NCI-H748 treated with DMSO at 0.1 percent for 48 hours (cell line): ENCODE results near the gene CLEC2D.
"Not testable (repeated sequence)": the region's sequence is repeated elsewhere in the genome, so short reads cannot be mapped to it uniquely, and the experiment has no call there.

Experiments
- DNase-seq: peaks from one replicate; lab custom pipeline; 2025; lab: John Stamatoyannopoulos, UW

Gene CLEC2D

GRCh38 chr12:9700606-9700956 is 31.1 kb downstream of the CLEC2D start:
- no peak for DNase-seq

GRCh38 chr12:9701380-9702154 is 32.1 kb downstream of the CLEC2D start:
- DNase-seq: no peak

- DNase-seq: no peak
These were observed 32.7 kb downstream of the CLEC2D start for GRCh38 chr12:9702255-9702654.

- not testable (repeated sequence) for DNase-seq
These were observed 35.0 kb downstream of the CLEC2D start for GRCh38 chr12:9704561-9704960.

- no peak for DNase-seq
These were observed 36.7 kb downstream of the CLEC2D start for GRCh38 chr12:9706086-9706685.

- DNase-seq: no peak
These were observed 37.8 kb downstream of the CLEC2D start for GRCh38 chr12:9707356-9707755.

GRCh38 chr12:9707864-9708808 is 38.6 kb downstream of the CLEC2D start:
- DNase-seq: peak; percentile 1

- no peak for DNase-seq
These were observed 39.3 kb downstream of the CLEC2D start for GRCh38 chr12:9708853-9709252.

- no peak for DNase-seq
These were observed 41.3 kb downstream of the CLEC2D start for GRCh38 chr12:9710584-9711375.

- no peak for DNase-seq
These were observed 42.2 kb downstream of the CLEC2D start for GRCh38 chr12:9711664-9712063.

GRCh38 chr12:9713032-9713558 is 43.6 kb downstream of the CLEC2D start:
- DNase-seq: not testable (repeated sequence)

GRCh38 chr12:9717070-9717925 is 47.8 kb downstream of the CLEC2D start:
- no peak for DNase-seq

- DNase-seq: no peak
These were observed 49.5 kb downstream of the CLEC2D start for GRCh38 chr12:9718968-9719367.

- DNase-seq: no peak
These were observed 50.3 kb downstream of the CLEC2D start for GRCh38 chr12:9719790-9720189.

GRCh38 chr12:9721394-9722092 is 52.0 kb downstream of the CLEC2D start:
- DNase-seq: no peak

GRCh38 chr12:9724023-9724422 is 54.5 kb downstream of the CLEC2D start:
- no peak for DNase-seq

GRCh38 chr12:9725213-9725870 is 55.8 kb downstream of the CLEC2D start:
- DNase-seq: no peak

- no peak for DNase-seq
These were observed 58.3 kb downstream of the CLEC2D start for GRCh38 chr12:9727813-9728212.

- DNase-seq: no peak
These were observed 59.6 kb downstream of the CLEC2D start for GRCh38 chr12:9729082-9729481.
